ENCODE measurements around the gene CD38. TPM values are rescaled to one million over a fixed set of nuclear protein-coding genes. Genes with fewer than 3 reads are reported as not detected.

The CD38 gene
- total RNA-seq, 1 experiment from 2014 or later = not detected

DNA sequence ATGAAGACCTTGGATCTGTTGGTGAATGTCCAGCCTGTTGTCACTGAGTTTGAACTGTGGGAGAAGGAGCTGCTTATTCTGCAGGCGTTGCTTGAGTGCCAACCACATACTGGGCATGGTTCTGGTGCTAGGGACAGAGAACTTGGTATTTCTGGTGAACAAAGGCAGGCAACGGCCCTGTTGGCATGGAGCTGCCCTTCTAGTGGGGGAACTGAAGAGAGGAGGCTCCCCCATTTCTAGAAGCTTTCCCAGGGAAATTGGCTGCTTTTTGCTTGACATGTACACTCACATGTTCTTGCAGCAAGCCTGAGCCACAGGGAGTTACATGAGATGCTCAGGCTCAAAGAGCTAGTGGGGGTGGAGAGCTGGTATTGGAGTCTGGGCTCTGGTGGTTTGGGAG is 8.9 kb upstream of the CD38 start:
- TF ChIP-seq CTCF (conservative IDR thresholded peaks at IDR 0.05; ENCODE audit: low read depth, low read length) (no peak), EZH2 (IDR thresholded peaks at IDR 0.05; ENCODE audit: low read length, unreplicated experiment) (no peak), EZH2phosphoT487 (IDR thresholded peaks at IDR 0.05; ENCODE audit: borderline replicate concordance, low read length) (no peak)
- ChIA-PET CTCF (no interaction called here), POLR2A (ENCODE audit: unreplicated experiment) (no interaction called here)
- no peaks in the 10 kb centered on the region for H3K27me3 ChIP-seq (ENCODE audit: low read length)
- no peaks in the 10 kb centered on the region for H3K9me3 ChIP-seq (ENCODE audit: low read length)
- H3K4me3 ChIP-seq (ENCODE audit: low read length) = no peak overlapping the region
- no peak overlapping the region for H2AFZ ChIP-seq (ENCODE audit: low read length)
- ATAC-seq (no peak), DNase-seq (no peak)
- no peaks in the 10 kb centered on the region for H3K79me2 ChIP-seq (ENCODE audit: low read length)
- no peaks in the 10 kb centered on the region for H4K20me1 ChIP-seq (ENCODE audit: low read length)
- H3K9me2 ChIP-seq (replicated peaks; ENCODE audit: low read length) = no peaks in the 10 kb centered on the region
- H3K4me2 ChIP-seq (ENCODE audit: low read length) = no peak overlapping the region
- H3K36me3 ChIP-seq (ENCODE audit: low read depth, low read length) = no peaks in the 10 kb centered on the region
- H3K27ac ChIP-seq (ENCODE audit: low read length) = no peak overlapping the region
- intact Hi-C loops (cut with micrococcal nuclease) = no loop called here
- no TSS peak for BruUV-seq (replicated peaks)
- no peak overlapping the region for H3K9ac ChIP-seq (ENCODE audit: low read length)
- no peaks in the 10 kb centered on the region for H3F3A ChIP-seq (ENCODE audit: low read length, unreplicated experiment)
- H3K4me1 ChIP-seq (ENCODE audit: insufficient read depth, low read length) = no peaks in the 10 kb centered on the region

DNA sequence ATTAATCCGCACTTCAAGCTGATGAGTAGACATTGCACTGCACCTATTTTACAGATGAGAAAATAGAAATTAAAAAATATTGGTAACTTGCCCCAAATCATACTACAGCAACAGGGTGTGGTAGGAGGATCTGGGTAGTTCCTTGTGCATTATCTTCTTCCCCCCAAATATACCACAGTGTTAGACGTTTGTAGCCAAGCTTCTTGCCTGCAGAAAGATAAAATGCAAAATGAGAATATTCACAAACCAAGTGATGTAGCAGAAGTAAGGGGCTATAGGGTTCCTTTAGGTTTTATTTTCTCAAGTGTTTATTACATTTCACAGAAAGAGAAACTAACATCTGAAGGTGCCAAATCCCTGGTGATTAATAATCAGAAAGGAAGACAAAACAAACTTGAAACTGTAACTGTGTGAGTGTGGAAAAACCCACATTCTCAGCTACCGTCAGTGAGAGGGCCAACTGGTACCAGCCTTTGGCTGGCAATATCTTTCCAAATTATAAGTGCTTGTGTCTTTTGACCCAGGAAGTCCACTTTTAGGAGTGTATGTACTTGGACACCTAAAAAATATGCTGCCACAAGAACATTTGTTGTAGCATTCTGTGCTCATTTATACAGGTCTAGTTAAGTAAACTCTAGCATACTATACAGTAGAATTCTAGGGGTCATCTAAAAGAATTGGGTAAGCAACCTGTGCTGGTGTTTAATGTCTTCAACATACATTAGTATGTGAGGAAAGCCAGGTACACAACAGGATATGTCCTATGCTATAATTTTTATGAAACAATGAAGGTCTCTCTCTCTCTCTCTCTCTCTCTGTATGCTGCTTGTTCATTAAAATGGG is 6.7 kb upstream of the CD38 start:
- no peaks in the 10 kb centered on the region for H4K20me1 ChIP-seq (ENCODE audit: low read length)
- H3K4me3 ChIP-seq (ENCODE audit: low read length) = no peak overlapping the region
- no peaks in the 10 kb centered on the region for H3K27me3 ChIP-seq (ENCODE audit: low read length)
- intact Hi-C loops (cut with micrococcal nuclease) = no loop called here
- no peaks in the 10 kb centered on the region for H3K79me2 ChIP-seq (ENCODE audit: low read length)
- POLR2A ChIA-PET (ENCODE audit: unreplicated experiment) = no interaction called here
- ATAC-seq (no peak), DNase-seq (no peak)
- H3K9me2 ChIP-seq (replicated peaks; ENCODE audit: low read length) = no peaks in the 10 kb centered on the region
- H3K9me3 ChIP-seq (ENCODE audit: low read length) = no peaks in the 10 kb centered on the region
- no TSS peak for BruUV-seq (replicated peaks)
- H3K27ac ChIP-seq (ENCODE audit: low read length) = no peak overlapping the region
- no peaks in the 10 kb centered on the region for H3K36me3 ChIP-seq (ENCODE audit: low read depth, low read length)
- no peak overlapping the region for H2AFZ ChIP-seq (ENCODE audit: low read length)
- H3K9ac ChIP-seq (ENCODE audit: low read length) = no peak overlapping the region
- no peaks in the 10 kb centered on the region for H3K4me1 ChIP-seq (ENCODE audit: insufficient read depth, low read length)
- no peaks in the 10 kb centered on the region for H3F3A ChIP-seq (ENCODE audit: low read length, unreplicated experiment)
- no peak overlapping the region for H3K4me2 ChIP-seq (ENCODE audit: low read length)
- TF ChIP-seq EZH2phosphoT487 (IDR thresholded peaks at IDR 0.05; ENCODE audit: borderline replicate concordance, low read length) = no peak
- TF ChIP-seq CTCF (conservative IDR thresholded peaks at IDR 0.05; ENCODE audit: low read depth, low read length) = no peak
- no peak for TF ChIP-seq EZH2 (IDR thresholded peaks at IDR 0.05; ENCODE audit: low read length, unreplicated experiment)
- CTCF ChIA-PET = no interaction called here

DNA sequence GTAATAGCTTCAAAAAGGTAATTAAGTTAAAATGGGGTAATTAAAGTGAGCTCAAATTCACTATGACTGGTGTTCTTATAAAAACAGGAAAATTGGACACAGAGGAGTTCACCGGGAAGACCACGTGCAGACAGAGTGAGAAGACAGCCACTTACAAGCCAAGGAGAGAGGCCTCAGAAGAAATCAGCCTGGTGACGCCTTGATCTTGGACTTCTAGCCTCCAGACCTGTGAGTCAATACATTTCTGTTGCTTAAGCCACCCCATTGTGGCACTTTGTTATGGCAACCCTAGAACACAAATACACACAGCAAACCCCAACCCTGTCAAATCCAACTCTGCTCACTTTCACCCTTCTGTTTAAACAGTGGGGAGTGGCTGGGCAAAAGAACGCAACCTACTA is 4.1 kb upstream of the CD38 start:
- Histone ChIP-seq H2AFZ (ENCODE audit: low read length) (no peak overlapping the region), H3K4me2 (ENCODE audit: low read length) (no peak overlapping the region), H3K4me1 (ENCODE audit: insufficient read depth, low read length) (peaks cover 3% of the 10 kb centered on the region; the same call in 1 of the 2 replicates), H3K27me3 (ENCODE audit: low read length) (no peaks in the 10 kb centered on the region), H3K9me3 (ENCODE audit: low read length) (no peaks in the 10 kb centered on the region), H3F3A (ENCODE audit: low read length, unreplicated experiment) (no peaks in the 10 kb centered on the region), H3K9ac (ENCODE audit: low read length) (no peak overlapping the region), H3K9me2 (replicated peaks; ENCODE audit: low read length) (no peaks in the 10 kb centered on the region), H3K4me3 (ENCODE audit: low read length) (no peak overlapping the region), H3K79me2 (ENCODE audit: low read length) (no peaks in the 10 kb centered on the region), H4K20me1 (ENCODE audit: low read length) (no peaks in the 10 kb centered on the region), H3K36me3 (ENCODE audit: low read depth, low read length) (no peaks in the 10 kb centered on the region), H3K27ac (ENCODE audit: low read length) (no peak overlapping the region)
- intact Hi-C loops (cut with micrococcal nuclease) = no loop called here
- BruUV-seq (replicated peaks) = no TSS peak
- DNase-seq (no peak), ATAC-seq (no peak)
- POLR2A ChIA-PET (ENCODE audit: unreplicated experiment) = no interaction called here
- TF ChIP-seq EZH2 (IDR thresholded peaks at IDR 0.05; ENCODE audit: low read length, unreplicated experiment) (no peak), EZH2phosphoT487 (IDR thresholded peaks at IDR 0.05; ENCODE audit: borderline replicate concordance, low read length) (no peak), CTCF (conservative IDR thresholded peaks at IDR 0.05; ENCODE audit: low read depth, low read length) (no peak)
- CTCF ChIA-PET = no interaction called here
